ENCODE data around the gene LRRC32.
"Not testable (repeated sequence)": the region's sequence is repeated elsewhere in the genome, so short reads cannot be mapped to it uniquely, and the experiment has no call there.

The LRRC32 gene

DNA sequence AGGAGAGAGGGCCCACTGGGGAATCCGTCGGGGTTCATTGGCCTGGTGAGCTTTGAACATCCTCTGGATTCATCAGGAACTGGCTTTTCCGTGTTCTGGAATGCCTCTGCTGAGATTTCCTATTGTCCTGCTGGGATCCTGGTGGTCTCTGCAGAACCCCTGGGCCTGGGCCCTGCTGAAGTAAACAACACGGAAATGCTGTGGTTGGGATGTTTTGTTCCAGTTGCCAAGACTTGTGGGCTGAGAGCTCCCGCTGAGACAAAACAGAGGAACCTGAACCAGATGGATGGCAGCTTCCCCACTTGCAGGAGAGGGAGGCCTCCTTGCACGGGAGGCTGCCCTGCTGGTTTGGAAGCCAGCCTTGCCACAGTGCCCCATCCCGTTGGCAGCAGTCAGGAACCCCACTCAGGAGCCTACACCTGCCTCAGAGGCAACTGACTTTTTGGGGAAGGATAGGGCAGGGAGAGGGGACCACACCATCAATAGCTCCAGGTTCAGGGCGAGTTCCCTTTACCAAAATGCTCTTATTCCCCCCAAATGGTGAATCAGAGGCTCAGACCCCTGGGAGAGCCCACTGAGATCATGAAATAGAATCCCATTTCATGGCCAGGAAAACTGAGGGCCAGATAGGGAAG lies 60.7 kb downstream of the LRRC32 start:
- DNase-seq: no peak

DNA sequence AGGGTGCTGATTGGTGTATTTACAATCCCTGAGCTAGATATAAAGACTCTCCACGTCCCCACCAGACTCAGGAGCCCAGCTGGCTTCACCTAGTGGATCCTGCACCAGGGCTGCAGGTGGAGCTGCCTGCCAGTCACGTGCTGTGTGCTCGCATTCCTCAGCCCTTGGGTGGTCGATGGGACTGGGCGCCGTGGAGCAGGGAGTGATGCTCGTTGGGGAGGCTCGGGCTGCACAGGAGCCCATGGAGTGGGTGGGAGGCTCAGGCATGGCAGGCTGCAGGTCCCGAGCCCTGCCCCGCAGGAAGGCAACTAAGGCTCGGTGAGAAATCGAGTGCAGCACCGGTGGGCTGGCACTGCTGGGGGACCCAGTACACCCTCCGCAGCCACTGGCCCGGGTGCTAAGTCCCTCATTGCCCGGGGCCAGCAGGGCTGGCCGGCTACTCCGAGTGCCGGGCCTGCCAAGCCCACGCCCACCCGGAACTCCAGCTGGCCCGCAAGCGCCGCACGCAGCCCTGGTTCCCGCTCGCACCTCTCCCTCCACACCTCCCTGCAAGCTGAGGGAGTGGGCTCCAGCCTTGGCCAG lies 61.6 kb downstream of the LRRC32 start:
- DNase-seq: not testable (repeated sequence)

DNA sequence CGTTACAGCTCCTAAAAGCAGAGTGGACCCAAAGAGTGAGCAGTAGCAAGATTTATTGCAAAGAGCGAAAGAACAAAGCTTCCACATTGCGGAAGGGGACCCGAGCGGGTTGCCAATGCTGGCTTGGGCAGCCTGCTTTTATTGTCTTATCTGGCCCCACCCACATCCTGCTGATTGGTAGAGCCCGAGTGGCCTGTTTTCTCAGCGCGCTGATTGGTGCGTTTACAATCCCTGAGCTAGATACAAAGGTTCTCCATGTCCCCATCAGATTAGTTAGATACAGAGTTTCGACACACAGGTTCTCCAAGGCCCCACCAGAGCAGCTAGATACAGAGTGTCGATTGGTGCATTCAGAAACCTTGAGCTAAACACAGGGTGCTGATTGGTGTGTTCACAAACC lies 62.3 kb downstream of the LRRC32 start:
- DNase-seq: not testable (repeated sequence)
